GM10266 (cell line): Measurements from ENCODE around the gene TPM1.

ENCODE experiments used
- DNase-seq: peaks from one replicate; pipeline ENCODE4 v3.0.0; 2012; ENCODE audit errors: extremely low spot score
- TF ChIP-seq, protein P1 (sequence below): IDR thresholded peaks from 2 replicates; pipeline ENCODE4 v1.5.1; 2012; ENCODE audit warnings: mild to moderate bottlenecking, low read depth; ENCODE audit not compliant: control insufficient read depth, insufficient read depth; ENCODE audit errors: missing control alignments

TPM1 gene

GRCh38 chr15:63018639-63019038, 23.9 kb upstream of the TPM1 start:
- TF ChIP-seq, protein P1, sequence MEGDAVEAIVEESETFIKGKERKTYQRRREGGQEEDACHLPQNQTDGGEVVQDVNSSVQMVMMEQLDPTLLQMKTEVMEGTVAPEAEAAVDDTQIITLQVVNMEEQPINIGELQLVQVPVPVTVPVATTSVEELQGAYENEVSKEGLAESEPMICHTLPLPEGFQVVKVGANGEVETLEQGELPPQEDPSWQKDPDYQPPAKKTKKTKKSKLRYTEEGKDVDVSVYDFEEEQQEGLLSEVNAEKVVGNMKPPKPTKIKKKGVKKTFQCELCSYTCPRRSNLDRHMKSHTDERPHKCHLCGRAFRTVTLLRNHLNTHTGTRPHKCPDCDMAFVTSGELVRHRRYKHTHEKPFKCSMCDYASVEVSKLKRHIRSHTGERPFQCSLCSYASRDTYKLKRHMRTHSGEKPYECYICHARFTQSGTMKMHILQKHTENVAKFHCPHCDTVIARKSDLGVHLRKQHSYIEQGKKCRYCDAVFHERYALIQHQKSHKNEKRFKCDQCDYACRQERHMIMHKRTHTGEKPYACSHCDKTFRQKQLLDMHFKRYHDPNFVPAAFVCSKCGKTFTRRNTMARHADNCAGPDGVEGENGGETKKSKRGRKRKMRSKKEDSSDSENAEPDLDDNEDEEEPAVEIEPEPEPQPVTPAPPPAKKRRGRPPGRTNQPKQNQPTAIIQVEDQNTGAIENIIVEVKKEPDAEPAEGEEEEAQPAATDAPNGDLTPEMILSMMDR: no peak
- DNase-seq: no peak

DNA sequence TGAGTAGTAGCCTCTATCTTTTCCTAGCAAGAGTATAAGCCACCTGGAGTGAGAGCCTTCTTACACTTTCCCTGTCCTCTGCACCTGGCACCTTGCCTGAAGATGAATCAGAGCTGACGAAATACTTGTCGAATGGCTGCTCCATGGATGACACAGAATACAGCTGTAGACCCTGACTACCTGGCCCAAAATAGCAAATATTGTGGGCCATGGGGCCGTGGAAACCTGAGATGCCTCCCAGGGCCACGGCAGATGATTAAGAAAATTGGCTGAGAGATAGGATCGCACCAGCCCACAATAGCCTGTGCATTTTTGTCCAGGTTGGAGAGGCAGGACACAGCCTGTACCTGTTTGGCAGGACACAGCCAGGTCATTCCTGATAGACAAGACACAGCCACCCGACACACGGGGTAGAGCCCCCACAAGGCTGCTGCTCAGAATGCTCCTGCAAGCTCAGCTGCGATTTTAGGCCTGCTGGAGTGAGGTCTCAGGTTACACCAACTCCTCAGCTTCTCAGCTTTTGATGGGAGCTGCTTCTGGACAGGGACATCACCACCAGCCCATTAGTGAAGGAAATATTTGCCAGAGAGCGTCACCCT, 22.9 kb upstream of the TPM1 start:
- TF ChIP-seq, protein P1: no peak
- DNase-seq: no peak

- TF ChIP-seq, protein P1: no peak
- no peak for DNase-seq
Observed at GRCh38 chr15:63020128-63020527, 22.4 kb upstream of the TPM1 start.

DNA sequence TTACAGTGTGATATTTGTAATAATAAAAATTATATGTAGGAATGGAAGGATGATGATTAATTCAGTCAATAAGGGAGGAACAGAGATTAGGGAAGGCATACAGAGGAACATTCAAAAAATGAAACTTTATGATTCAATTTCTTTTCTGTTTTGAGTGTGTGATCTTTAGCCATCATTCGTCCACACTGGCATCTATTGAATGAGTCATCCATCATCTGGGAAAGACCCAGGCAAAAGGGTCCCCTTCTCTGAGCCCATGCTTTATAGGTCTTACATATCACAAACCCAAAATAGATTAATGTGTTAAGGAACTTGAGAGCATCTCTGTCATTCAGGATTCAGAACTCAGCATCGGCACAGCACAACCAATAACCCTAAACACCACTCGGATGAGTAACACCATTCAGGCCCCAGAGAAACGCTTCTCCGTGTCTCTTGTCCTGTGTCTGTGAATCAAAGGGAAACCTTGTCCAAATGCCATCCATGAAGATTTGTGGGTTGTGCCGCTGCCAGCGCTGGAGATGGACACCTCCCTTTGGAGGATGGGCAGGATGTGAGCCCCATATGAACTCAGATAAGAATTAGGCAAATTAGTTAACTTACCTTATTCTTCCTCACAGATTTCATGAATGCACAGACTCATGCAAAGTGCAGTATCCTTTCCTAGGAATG, 21.7 kb upstream of the TPM1 start:
- no peak for DNase-seq
- TF ChIP-seq, protein P1: no peak

- TF ChIP-seq, protein P1: no peak
- DNase-seq: no peak
Observed at GRCh38 chr15:63022181-63022580, 20.4 kb upstream of the TPM1 start.

- no peak for DNase-seq
- TF ChIP-seq, protein P1: no peak
Observed at GRCh38 chr15:63022663-63023062, 19.9 kb upstream of the TPM1 start.

DNA sequence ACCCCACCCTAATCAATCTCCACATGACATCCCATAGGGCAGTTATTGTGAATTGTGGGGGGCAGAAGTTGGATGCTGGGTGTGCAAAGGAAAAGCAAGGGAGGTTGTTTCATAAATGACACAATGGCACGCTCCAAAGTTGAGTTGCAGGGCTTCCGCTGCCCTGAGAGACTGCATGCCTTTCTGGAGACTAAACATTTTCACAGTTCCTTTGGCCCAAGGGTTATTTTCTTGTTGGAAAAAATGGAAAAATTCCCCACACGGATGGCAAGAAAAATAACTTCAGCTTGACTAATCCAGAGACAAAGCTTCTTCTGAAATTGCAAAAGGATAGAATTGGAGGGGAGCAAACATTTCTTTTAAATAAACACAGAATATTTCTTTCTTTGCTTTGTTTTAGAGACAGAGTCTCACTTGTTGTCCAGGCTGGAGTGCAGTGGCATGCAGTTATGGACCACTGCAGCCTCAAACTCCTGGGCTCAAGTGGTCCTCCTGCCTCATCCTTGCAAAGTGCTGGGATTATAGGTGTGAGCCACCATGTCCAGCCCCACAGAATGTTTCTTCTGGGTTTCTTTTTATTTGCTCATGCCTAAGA, 19.1 kb upstream of the TPM1 start:
- TF ChIP-seq, protein P1: no peak
- no peak for DNase-seq
